Medulla oblongata (tissue), 1 donor: ENCODE results near the gene CAB39.
A peak's percentile ranks its signal among the peaks of the same experiment; 100 is the strongest.
"Not testable (repeated sequence)": the region's sequence is repeated elsewhere in the genome, so short reads cannot be mapped to it uniquely, and the experiment has no call there.

Source experiments
- DNase-seq: peaks from one replicate; pipeline ENCODE4 v3.0.0-alpha.2; 2015; ENCODE audit errors: extremely low spot score

The CAB39 gene

DNA sequence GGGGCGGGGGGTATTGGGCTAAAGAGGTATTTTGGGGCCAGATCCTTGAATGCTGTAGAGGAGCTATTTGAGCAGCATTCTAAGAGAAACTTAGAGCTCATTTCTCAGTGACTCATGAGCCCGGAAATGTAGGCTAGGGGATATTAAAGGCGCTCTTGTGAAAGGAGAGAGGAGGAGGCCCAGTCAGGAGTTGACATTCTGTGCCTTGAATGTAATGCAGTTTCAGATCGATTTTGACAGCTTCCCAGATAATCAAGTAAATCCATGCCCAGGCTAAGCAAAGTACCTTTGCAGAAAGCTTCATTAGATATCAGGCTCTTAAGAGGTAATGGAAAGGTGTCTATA is 1.5 kb downstream of the CAB39 start:
- peak; percentile 44 for DNase-seq

DNA sequence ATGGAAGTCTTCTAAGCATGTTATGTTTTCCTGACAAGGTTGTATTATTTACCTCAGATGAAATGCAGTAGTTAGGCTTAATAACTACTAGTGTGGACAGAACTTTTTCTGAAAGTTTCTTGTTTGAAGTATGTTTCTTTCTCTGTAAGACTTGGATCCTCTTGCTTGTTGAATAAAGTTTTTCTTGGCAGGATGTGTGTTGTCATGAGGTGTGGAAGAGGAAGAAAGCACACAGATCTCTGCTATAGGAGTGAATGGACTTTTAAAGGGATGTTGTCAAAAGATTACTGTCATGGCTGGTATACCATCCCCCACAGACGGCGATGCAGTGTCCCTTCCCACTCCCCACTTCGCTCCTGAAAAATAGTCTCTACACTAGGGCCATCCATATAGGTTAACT is 2.6 kb downstream of the CAB39 start:
- peak; percentile 55 for DNase-seq

DNA sequence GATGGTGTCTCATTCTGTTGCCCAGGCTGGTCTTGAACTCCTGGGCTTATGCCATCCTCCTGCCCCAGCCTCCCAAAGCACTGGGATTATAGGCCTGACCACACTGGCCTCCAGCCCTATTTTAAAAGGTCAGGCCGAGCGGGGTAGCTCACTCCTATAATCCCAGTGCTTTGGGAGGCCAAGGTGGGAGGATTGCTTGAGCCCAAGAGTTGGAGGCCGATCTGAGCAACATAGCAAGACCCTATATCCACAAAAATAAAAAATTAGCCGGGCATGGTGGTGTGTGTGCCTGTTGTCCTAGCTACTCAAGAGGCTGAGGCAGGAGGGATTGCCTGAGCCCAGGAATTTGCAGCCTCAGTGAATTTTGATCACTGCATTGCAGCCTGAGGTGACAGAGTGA is 3.9 kb downstream of the CAB39 start:
- no peak for DNase-seq

DNA sequence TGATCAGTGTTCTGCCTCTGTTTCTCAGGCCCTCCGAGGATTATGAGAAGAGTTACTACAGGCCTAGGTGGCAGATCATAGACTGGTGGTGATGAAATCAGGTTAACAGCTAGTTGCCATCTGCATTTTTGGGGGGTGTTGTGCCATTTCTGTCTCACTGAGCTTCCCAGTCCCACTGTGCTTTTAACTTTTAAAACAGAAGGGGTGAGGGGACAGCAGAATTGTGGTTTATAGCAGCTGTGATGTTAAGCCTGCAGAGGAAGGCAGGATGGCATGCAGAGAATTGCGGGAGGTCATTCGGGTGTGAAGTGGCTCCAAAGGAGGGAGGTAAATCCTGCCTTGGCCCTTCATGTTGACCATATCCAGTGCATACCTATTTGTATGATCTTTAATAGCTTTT is 5.0 kb downstream of the CAB39 start:
- DNase-seq: no peak

DNA sequence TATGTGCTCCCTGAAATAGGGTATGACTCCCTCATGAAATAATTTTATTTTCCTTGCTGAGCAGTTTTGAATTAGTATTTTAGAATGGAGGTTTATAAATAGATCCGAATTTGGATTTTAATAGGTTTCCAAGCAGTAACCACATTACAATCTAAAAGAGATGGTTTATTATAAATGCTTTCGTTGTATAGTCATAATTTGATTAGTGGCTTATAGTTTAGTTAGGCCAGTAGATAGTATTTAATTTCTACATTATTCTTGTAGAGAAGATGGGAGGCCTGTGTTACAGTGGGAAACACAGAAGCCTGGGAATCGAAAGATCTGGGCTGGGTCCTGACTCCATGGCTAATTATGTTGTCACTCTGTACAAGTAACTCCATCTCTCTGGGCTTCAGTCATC is 6.7 kb downstream of the CAB39 start:
- DNase-seq: no peak

DNA sequence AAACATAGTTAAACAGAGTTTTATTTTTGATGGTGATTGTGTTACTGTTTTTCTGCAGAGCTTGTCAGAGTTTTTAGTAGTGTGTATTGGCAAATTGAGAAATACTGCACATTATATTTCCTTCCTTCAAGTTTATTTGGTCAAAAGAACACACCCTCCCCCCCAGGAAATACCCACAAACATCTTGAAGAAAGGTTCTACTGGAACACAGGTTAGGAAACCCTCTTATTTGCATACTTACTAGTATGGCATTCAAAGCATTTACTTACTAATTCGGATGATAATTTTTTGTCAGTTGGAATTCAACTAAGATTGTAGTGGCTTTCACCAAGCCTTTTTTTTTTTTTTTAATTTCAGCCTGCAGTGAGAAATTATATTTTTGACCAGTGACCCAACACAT is 9.1 kb downstream of the CAB39 start:
- DNase-seq: no peak

DNA sequence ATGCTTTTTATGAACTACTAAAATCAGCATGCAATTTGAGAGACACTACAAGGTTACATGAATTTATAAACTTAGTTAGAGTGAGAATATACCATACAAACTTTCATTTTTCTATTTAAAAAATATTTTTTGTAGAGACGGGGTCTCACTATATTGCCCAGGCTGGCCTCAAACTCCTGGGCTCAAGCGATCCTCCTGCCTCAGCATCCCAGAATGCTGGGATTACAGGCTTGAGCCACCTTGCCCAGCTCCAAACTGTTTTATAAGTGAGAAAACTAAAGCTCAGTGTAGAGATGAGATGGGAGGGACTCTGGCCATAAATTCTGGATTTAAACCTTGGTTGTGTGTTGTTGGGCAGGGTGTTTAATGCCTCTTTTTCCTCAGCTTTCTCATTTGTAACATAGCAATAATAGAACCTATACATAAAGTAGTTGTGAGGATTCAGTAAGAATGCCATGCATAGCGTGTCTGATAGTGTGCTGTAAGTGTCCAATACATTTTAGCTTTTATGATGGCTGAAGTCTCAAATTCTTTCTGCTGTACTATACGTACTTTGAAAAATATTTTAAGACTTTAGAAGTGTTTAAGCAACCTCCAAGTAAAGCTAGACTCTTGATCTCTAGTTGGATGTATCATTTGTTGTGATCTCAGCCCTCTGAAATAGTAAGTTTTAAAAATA is 9.7 kb downstream of the CAB39 start:
- DNase-seq: no peak

DNA sequence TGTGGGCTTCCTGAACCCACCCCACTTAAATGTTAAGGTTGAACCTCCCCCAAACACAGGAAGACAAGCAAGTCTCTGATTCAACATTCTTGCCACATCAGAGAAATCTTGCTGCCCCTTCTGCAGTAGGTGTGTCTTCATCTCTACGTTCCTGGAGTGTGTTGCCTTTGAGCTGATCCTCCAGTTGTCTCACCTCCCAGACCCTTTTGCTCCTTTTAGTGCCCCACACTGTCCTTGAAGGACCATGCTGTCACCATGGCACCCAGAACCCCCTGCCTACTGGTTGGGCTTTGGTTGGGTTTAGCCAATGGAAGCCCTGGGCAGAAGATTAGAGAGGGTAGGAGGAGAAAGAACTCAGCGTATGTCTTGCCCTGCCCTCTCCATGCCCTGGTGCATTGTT is 10.7 kb downstream of the CAB39 start:
- no peak for DNase-seq

DNA sequence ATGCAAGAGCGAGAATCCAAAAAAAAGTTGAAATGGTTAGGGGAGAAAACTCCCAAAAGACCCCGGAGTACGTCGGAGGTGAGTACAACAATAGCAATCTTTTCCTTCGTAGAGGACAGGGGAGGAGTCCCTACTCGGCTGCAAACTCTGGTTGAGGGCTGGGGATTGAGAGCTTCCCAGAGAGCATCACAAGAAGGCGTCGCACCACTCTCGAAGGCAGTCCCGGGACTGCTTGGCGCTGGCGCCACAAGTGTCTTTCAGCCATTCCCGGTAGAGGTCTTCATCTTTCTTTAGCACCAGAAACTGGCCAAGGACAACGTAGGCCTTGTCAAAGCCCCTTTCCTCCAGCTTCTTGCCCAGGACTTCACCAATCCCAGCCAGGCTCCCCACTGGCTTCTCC is 12.3 kb downstream of the CAB39 start:
- DNase-seq: not testable (repeated sequence)

DNA sequence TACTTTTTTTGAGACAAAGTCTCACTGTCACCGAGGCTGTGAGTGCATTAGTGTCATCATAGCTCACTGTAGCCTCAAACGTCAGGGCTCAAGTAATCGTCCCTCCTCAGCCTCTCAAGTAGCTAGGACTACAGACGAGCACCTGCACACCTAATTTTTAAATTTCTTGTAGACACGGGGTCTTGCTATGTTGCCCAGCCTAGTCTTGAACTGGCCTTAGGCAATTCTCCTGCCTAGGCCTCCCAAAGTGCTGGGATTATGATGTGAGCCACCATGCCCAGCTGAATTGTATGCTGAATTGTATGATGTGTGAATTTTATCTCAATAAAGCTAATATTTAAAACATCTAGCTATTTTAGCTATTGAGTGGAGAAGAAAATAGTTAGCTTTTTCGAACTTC is 18.9 kb downstream of the CAB39 start:
- no peak for DNase-seq

DNA sequence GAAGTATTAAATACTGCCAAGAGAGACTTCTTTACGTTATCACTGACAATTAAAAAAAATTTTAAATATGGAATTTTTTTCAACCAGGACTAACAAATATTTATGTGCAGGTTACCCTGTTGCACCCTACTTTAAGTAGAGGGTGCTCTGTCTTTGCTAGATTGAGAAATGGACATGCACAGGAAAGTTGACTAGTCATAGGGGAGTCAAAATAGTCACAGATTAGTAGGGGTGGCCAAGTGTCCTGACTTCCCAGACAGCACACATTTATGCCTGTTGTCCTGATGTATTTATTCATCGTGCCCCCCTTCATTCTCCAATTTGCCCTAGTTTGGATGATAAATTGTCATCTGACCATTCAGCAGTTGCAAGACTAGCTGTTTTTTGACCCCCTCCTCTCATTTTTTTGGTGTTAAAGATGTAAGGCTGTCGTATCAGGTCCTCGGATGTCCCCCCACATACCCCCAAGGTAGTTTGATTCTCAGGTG is 20.3 kb downstream of the CAB39 start:
- DNase-seq: no peak

DNA sequence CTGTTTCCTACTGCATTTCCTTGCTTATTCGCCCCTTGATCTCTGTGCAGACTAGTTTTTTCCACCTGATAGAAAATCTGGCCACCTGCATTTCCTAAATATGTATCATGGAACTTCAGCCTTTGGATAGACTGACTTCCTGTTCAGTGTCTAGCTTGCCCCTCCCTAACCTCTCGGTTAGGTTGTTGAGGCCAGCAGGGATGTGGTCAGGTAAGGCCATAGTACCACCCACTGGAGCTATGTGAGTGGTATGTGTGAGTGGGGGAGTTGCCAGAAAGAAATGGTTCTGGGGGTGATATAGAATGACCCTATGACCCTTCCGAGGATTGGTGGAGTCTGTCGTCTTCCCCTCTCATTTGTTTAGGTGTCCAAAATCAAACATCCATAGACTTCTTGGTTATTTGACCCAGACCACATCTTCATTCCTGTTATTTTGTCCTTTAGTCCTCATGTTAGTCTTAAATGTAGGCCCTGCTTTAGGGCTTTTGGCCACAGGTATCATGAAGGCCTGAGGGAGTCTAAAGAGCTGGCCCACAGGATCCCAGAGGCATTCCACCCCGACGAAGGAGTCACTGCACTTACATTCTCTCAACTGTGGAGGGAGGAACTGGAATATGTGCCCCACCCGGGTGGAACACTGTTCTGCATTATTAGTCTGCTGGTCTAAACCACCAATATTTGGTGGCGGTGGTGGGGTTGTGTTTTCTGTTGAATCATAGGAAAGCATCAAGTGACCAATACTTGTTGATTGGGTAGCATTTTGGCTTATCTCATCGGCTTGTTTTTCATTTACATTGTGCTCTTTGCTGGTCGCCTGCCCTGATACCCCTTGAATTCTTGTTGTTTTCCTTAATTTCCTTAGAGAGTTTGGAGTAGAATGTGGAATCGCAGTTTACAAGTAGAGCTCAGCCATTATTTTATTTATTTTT is 21.9 kb downstream of the CAB39 start:
- DNase-seq: no peak

DNA sequence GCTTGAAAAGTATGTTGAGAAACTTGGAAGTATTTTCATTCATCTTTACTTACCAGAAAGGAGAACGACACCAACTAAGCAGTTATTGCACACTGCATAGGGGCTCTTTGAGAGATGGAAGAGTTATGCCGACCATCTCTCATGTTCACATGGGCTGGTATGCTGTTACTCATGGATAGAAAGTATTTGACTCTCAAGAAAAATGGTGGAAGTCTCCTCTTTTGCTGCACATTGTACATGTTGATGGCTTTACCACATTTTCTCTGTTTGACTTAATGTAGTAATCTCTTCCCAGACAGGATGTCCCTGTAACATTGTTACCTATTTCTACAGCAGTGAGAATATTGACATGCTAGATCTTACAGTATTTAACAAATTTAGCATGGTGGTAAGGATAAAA is 23.2 kb downstream of the CAB39 start:
- no peak for DNase-seq

DNA sequence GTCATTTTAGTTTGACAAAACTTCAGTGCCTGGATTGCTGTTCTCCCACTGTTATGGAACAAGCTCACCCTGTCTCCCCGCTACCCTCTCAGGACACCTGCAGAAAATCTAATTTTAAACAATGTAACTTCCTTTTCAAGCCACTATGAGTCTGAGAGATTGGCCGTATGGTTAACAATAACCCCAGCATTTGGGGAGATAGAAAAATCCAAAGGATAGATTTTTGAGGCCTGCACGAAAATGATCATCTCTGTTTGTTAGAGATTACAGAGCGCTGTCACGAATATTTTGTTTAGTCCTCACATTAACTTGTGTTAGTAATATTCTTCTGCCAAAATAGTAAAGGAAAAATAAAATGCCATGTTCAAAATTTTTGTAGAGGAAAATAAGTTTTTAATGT is 24.7 kb downstream of the CAB39 start:
- DNase-seq: no peak

DNA sequence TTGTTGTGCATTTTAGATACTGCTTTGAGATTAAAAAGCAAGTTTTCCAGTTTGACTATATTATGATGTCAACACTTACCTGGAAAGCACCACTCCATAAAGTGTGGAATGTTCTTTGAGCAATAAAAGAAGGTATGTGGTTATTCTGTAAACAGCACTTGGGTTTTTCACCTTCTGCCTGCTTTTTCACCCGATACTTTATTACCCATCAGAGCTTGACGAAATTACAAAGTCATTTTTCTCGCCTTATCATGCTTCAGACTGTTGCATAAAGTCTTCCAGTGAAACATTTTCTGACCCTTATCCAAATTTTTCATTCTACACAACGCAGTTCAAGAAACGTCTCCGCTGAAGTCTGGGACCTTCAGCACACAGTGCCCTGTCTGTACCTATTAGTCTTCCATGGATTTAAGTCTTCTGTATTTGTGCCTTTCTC is 25.2 kb downstream of the CAB39 start:
- no peak for DNase-seq

DNA sequence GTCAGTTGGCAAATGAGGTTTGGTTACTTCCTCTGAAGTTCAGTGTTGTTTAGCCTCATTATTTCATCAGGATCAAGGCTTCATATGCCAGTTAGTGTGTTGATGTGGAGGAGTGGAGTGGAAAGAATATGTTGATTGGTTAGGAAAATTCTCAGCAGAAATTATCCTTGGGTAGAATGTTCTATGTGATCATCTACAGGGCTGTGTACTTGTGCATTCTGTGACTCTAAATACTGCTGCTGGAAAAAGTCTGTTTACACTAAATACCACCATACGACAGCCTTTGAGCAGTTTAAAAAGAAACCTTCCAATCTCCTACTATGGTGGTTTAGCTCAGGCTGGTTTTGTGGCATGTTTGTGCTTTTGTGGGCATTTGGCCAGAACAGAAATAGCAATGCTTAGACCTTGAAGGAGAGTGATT is 25.8 kb downstream of the CAB39 start:
- DNase-seq: no peak

DNA sequence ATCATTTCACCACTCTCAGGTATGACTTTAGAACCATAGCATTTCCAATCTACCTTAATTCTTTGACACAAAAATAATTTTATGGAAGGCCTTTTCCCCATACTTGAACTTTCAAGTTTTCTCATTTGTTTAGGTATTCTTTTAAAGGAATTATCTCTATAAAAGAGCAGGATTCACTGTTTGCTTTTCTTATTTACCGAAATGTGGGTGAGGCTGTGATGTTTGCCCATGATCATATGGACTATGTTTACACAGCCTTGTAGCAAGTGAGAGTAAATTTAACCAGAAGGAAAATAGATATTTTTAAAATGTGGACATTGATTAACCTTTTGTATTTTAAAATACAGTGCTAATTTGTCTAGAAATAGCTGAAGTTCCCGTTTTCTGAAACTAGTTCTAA is 26.3 kb downstream of the CAB39 start:
- DNase-seq: no peak

DNA sequence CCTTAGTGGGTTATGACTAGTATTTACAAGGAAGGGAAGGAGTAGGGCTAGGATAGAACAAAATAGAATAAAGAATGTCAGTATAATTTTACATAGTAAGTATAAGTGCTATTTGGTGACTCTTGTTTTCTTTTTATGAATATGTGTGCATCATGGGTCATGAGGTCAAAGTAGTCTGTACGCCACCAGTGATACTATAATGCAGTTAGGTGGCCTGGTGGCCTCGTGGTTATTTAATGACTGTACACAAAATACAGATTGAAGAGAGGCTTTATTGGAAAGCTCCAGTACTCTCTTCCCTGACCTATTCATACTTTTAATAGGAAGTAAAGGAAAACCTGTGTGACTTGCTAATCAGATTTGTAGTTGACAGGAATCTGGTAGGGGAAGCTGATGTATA is 27.3 kb downstream of the CAB39 start:
- DNase-seq: no peak

DNA sequence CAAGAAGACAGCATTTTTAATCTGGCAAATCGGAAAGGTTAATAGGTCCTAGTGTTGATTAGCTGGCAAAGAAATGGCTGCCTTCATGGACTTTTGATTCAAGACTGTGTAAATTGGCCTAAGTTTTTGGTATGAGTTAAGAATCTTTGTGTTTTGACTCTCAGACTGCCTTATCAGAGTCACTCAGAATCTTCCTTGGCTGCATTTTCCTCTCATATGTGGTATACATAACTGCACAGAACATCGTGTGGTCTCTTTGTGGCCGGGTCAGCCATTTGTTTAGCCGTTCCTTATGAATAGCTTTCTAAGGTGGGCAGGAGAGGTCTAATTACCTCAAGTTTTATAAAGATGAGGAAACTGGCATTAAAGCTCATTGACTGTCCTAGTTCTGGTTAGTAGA is 30.1 kb downstream of the CAB39 start:
- no peak for DNase-seq

DNA sequence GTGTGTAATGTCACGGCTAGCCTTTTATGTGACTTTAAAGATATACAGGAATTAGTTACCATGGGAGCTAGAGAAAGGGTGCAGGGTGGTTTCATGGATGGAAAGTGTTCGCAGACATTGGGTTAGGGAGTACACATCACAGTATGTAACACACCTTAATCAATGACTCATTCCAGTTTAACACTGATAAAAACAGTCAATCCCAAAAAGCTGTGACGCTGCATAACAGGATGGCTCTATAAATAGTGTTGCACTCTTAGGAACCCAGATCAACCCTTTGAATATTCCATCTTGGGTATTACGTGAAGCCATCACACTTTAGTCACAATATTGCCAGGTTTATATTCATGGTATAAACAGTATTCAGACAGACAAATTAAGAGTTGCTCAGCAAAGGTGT is 33.6 kb downstream of the CAB39 start:
- DNase-seq: no peak

DNA sequence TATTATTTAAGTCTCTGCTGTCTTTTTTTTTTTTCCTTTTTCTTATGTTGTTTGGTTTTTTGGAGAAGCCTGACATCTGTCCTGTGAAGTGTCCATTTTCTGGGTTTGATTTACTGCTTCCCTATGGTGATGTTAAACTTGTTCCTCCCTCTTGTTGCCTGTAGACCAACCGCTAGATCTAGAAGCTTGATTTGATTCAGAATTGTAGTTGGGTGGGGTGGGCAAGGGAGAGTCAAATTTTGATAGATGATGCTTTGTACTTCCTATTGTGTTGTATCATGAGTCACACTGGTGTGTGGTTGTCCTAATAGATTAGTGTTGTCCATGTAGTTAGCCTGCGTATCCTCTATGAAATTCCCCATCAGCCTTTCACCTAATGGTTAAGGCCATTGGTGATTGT is 35.4 kb downstream of the CAB39 start:
- no peak for DNase-seq

DNA sequence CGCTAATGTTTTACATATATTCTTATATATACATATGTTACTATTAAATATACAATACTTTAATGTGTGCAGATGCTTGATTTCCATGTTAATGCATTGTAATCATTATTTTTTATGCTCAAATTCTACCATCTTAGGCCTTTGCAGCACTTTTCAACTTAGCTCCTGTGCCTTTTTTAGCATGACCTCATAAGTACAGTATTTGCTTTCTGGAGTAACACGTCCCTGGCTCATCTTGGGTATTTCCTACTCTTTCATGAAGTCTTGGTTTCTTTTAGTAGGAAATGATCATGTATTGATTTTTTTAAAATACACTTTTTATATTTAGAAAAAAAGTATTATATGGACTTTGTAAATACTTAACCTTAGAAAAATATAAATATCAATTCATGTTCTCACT is 36.5 kb downstream of the CAB39 start:
- no peak for DNase-seq

DNA sequence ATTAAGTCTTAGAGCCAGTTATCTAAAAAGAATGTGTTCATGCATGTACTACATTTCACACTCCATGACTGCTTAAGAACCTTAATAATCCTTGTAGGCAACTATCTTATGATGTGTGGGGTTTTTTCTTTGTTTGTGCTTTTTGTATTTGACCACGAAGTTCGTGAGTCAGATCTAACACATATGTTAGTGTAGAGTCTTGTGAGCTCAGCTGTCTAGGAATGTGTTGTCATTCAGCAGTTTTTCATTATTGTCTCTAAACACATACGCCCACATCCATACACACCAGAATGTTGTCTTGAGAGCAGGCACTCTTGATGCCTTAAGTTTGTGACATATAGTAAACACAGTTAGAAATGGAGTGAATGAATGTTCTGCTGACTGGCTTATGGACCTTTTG is 38.4 kb downstream of the CAB39 start:
- DNase-seq: no peak
